NK-92 (cell line): ENCODE results near the gene STX11.
"Not testable (repeated sequence)": the region's sequence is repeated elsewhere in the genome, so short reads cannot be mapped to it uniquely, and the experiment has no call there.

Experiments
- DNase-seq: peaks from one replicate; lab custom pipeline; 2025; ENCODE audit not compliant: unreplicated experiment; lab: John Stamatoyannopoulos, UW

The STX11 gene

DNA sequence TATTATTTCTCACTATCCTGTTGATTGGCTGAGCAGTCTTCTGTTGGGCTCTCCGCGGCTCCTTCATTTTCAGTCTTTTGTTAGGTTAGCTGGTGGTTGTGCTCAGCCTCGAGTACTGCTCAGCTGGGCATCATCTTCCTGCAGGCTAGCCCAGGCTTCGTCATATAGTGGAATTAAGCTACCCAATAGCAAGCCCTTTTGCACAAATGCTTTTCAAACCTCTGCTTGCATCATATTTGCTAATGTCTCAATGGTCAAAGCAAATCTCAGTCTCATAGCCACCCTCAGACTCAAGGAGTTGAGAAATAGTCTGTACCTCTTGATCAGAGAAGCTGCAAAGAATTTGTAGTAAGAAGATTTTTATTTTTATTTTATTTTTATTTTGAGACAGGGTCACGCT lies 23.7 kb downstream of the STX11 start:
- no peak for DNase-seq

DNA sequence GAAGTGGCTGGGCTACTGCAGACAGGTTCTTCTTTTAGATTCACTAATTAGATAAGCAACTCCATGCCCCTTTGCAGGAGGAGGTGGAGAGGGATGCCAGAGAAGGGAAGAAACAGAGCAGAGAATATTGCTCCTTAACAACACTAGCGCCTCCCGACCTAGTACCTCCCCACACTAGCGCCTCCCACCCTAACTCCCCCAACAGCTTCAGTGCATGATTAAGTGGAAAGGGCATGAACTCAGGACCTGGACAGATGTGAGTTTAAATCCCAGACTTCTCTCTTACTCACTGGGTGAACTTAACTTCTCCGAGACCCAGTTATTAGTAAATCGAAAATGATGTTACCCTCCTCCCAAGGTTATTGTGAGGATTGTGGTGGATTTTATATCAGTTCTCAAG lies 25.7 kb downstream of the STX11 start:
- DNase-seq, result no peak

DNA sequence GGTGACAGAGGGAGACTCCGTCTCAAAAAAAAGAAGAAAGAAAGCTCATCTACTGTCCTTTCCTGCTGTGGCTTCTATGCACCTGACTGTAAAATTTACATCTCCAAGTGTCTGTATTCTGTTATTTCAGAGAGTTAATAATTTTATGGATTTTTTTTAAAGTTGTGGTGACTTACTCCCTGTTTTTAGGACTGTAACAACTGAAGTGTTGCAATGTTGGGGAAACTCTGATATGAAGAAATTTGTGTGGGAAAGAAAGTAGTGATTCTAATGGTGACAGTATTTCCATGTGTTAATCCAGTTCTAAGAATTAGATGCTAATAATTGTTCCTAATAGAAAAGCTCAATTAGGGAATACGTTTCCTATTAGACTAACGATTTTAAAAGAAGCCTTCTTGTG lies 27.4 kb downstream of the STX11 start:
- no peak for DNase-seq

DNA sequence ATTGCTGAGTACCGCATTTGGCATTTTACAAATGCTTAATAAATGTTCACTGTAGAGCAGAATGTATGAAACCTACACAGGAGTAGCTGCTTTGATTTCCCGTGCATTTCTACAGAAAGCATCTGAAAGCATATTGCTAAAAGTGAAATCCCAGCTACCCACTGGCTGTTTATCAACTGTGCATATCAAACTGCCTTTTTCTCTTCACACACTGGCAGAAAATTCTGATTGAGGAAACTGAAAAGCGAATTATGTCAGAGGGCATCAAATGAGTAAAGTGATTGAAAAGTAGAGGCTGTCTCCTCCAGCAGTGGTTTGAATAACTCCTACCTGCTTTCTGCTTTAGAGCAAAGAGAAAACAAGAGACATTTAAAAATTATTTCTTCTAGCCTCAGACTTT lies 28.0 kb downstream of the STX11 start:
- no peak for DNase-seq

DNA sequence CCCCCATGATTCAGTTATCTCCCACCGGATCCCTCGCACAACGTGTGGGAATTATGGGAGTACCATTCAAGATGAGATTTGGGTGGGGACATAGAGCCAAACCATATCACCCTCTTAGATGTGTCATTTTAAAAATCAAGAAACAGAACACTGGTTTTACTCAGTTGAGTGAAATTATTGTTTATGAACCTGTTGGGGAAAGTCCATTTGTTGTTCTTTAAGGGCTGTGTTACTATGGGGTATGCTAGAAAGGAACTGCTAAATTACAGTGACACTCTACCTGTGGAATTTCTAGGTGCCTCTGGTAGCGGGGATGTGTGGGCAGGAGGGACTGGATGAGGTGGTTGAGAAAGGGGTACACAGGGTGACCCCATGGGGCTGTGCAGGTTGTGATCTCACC lies 28.9 kb downstream of the STX11 start:
- DNase-seq, result no peak

DNA sequence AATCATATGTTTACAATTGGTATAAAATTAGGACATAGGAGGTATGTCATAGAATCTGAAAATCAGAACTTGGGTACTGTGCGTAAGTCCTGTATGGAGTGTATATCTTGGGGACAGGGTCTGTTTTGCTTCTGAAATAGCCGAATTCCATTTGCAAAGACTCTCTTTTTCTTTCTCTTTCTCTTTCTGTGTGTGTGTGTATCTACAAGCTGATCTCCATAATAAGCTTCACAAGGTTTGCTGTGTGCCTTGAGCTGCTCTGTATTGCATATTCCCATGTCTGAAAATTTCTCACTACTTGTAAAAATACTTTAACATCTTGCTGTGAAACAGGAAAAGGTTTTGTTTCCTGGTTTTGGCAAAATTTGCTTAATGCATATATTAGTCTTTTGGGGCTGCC lies 29.5 kb downstream of the STX11 start:
- no peak for DNase-seq

DNA sequence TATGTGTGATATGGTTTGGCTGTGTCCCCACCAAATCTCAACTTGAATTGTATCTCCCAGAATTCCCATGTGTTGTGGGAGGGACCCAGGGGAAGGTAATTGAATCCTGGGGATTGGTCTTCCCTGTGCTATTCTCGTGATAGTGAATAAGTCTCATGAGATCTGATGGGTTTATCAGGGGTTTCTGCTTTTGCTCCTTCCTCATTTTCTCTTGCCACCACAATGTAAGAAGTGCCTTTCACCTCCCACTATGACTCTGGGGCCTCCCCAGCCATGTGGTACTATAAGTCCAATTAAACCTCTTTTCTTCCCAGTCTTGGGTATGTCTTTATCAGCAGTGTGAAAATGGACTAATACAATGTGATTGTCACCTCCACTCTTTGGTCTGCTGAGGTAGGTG lies 30.0 kb downstream of the STX11 start:
- DNase-seq, result not testable (repeated sequence)

DNA sequence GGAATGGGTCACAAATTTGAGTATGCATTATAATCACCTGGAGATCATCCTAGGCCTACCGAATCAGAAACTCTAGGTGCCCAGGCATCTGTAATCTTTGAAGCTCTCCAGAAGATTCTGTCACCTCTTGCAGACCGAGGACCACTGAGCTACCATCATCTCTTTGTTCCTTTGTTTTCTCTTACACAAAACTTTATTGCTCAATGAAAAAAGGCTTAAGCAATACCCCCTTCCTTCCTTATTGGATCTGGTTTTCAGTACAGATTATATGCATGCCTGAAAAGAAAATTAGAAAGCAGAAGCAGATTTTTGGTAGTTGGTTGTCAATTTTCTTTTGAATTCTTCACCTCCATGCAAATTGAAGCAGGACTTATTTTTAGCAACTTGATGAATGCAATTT lies 31.3 kb downstream of the STX11 start:
- DNase-seq, result no peak

DNA sequence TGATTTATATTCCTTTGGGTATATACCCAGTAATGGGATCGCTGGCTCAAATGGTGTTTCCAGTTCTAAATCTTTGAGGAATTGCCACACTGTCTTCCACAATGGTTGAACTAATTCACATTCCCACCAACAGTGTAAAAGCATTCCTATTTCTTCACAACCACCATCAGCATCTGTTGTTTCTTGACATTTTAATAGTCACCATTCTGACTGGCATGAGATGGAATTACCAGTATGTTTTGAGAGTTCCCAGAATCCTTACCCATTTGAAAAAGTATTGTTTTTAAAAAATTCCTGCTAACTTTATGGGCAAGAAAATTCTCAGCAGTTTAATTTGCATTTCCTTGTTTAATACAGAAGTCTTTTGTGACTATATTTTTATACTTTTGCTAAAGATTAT lies 33.9 kb downstream of the STX11 start:
- not testable (repeated sequence) for DNase-seq

DNA sequence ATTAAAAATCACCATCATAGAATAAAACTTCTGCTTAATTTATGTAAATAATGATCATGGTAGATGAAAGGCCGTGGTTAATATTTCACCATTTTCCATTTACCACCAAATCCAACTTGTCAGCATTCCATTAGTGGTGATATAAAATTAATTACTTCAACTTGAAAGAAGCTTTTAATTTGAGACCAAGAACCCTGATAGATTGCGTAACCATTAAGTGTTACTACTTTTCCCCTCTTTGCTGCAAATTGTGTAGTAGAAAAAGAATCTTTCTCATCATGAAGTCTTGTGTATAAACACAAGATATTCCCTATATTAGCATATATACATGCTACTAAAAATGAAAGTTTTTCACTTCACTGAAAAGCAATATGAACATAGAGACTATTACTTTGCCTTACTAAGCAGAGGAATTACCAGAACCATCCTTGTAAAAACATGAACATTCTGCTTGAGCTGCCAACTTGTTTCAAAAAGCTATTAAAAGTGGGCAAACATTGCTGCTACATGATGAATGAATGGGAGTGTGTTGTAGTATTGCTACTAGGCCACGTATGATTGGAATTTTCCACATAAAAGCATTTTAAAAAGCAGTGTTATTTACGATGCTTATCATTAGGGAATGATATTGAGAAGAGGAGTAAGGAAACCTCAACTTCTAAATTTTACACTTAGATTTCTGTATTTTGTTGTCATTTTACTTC lies 35.0 kb downstream of the STX11 start:
- DNase-seq, result no peak

DNA sequence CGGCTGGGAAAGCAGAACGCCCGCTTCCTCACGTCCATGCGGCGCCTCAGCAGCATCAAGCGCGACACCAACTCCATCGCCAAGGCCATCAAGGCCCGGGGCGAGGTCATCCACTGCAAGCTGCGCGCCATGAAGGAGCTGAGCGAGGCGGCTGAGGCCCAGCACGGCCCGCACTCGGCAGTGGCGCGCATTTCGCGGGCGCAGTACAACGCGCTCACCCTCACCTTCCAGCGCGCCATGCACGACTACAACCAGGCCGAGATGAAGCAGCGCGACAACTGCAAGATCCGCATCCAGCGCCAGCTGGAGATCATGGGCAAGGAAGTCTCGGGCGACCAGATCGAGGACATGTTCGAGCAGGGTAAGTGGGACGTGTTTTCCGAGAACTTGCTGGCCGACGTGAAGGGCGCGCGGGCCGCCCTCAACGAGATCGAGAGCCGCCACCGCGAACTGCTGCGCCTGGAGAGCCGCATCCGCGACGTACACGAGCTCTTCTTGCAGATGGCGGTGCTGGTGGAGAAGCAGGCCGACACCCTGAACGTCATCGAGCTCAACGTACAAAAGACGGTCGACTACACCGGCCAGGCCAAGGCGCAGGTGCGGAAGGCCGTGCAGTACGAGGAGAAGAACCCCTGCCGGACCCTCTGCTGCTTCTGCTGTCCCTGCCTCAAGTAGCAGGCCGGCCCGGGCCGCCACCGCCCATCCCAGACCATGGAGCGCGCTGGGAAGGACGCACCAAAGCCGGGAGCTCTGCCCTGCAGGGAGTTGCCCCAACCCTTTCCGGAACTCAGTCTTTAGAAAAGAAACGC lies 36.7 kb downstream of the STX11 start:
- DNase-seq, result no peak

DNA sequence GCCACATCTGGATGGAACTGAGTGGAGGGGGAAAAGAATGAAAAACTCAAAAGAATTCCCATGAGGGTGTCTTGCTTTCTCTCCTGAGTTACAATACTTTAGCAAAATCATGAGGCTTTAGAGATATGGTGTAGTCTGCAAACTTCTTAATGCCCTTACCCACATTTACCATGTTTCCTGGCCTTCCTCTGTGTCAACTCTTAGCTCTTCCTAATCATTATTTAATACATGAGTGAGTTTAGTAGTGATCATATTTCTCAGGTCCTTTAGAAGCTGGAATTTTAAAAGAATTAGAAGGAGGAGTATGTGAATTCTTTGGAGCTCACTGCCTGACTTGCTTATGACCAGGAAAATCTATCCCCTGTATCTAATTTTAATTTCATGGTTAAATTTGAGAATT lies 39.0 kb downstream of the STX11 start:
- DNase-seq, result no peak

DNA sequence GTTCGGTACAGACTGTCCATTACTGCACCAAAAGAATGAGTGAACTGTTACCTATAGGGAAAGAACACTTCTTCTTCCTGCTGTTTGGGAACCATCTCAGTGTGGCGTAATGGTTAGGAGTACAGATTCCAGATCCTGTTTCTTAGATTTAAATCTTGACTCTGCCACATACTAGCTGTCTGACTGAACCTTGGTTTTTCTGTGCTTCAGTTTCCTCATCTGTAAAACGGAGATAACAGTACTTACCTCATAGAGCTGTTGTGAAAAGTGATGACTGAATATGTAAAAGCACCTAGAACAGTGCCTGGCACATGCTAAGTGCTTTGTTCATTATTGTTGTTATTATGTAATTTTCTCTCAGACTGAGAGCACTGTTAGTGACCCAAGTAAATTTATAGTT lies 39.8 kb downstream of the STX11 start:
- DNase-seq, result no peak

DNA sequence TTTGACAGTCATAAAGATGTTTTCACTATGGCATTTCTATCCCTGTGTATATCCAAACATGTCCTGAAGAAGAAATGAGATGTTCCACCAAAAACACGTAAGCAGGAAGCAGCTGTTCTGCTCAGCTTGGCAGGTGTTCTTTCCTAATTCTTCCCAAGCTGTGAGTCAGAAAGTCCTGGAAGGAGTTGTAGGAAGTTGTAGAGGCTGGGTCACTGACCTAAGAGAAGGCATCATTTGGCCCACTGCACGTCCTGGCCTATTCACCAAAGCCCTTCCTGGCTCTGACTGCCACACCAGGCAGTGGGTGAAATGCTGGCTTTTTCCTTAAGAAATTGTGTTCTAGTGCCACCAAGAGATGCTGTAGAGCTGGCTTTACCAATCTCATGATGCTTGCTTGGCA lies 40.3 kb downstream of the STX11 start:
- no peak for DNase-seq

DNA sequence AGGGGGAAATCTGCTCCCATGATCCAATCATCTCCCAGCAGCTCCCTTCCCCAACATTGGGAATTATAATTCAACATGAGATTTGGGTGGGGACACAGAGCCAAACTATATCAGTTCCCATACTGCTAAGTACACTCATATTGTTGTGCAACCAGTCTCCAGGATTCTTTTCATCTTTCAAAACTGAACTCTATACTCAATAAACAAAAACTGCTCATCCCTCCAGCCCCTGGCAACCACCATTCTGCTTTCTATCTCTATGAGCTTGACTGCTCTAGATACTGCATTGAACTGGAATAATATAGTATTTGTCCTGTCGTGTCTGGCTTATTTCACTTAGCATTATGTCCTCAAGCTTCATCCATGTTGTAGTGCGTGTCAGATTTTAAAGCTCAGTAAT lies 42.9 kb downstream of the STX11 start:
- no peak for DNase-seq

DNA sequence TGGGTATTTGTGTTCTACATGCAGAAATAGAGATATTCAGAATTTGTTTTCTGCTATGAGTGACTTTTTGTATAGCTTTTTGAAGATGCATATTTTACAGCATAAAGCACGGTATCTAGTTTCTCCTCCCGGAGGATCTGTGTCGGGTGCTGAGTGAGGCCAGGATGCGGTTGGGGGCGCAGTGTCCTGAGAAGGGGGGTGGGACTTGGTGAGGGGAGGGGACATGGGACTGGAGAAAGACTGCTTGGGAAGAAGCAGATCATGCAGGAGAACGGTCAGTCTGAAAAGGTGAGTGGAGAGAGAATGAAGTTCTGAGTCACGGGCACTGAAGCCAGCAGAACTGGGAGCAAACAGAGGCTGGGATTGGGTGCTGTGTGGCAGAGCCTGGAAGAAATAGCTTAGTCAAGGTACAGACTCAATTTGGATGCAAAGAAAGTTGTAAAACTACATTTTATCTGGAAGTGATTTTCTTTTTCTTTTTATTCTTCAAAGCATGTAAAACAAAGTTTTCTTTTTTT lies 44.0 kb downstream of the STX11 start:
- no peak for DNase-seq

DNA sequence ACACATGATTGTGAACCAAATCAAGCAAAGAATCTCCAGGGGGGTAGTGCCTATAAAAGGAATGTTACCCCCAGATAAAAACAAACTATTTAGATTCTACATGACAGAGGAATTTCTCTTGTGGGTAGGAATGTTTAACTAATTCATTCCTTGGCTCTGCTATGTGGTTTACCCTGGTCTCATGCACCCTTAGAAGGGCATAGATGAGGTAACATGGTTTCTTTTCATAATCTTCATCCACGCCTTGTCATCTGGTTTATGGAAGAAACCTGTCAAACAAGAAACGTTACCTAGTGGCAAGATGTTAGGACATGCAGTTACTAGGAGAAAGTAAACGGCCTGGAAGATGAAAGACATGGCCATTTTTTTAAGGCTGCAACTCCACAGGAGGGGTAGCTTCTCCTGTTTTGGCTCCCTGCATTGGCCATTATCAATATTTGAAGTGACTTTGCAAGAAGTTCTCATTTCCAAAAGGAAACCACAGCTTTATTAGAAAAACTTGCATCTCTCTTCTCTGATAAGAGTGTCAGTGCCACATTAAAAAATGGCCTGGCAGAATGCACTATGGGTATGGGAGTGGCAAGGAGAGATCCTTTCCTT lies 45.5 kb downstream of the STX11 start:
- no peak for DNase-seq

DNA sequence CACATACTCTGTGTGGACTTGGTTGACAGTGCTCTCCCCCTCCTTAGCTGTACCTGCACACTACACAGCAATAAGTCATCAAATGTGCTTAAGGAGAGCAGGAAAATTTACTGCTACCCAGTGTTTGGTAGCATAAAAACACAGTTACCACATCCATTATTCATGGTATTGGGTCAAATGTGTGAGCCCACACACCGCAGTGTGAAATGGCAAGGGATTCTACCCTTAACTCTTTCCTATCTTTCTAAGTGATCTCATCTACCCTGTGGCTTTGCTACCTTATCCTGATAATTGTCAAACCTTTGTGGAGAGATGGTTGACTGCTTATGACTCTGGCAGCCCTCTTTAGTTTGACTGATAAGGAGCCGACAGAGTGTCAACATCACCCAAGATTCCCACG lies 47.6 kb downstream of the STX11 start:
- DNase-seq, result no peak

DNA sequence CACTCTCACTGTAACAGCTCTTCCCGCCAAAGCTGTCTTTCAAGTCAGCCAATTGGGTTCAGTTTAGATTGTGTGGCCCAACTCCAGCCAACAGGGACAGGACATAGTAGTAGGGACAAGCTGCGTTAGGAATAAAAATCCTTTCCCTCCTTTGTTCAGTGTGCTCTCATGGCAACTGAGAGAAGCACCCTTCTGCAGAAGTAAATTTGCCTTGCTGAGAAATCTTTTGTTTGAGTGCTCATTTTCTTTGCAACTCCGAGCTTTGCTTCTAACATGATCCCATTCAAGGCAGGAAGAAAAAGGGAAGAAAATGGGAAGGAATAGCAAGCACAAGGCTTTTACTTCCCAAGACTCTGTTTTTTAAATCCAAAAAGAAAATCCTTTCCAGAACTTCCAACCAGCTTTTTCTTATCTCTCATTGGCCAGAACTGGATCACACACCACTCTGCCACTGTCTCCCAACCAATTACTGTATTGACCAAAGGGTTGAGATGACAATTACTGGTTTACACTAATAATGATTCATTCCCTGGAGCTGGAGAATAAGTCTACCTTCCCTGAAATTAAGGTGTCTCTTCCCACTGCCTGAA lies 52.7 kb downstream of the STX11 start:
- no peak for DNase-seq

DNA sequence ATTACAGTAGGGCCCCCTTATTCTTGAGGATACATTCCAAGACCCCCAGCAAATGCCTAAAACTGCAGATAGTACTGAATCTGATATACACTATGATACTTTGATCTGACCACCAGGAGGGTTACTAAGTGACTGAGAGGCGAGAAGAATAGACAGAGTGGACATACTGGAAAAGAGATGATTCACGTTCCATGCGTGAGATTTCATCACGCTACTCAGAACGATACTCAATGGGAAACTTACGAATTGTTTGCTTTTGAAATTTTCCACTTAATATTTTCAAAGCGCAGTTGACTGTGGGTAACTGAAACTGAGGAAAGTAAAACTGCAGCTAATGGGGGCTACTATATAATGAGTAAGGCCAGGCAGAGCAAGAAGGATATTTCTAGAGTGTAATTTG lies 60.8 kb downstream of the STX11 start:
- DNase-seq, result no peak

DNA sequence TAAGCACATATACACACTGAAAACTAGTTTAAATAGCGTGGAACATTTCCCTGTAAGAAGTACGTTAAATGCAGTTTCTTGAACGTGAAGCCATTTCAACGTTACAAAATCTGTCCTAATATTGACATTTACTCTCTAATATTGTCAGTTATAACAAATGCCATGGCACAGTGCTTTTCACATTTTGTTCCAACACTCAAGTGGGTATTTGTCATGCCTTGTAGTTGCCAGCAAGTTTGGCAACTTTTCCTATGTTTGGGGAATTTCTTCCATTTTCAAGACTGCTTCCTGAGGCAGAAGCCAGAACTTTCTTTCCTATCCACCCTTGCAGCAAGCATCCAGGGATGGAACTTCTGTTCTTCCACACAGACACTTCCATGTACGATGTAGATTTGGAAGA lies 63.0 kb downstream of the STX11 start:
- DNase-seq, result no peak

DNA sequence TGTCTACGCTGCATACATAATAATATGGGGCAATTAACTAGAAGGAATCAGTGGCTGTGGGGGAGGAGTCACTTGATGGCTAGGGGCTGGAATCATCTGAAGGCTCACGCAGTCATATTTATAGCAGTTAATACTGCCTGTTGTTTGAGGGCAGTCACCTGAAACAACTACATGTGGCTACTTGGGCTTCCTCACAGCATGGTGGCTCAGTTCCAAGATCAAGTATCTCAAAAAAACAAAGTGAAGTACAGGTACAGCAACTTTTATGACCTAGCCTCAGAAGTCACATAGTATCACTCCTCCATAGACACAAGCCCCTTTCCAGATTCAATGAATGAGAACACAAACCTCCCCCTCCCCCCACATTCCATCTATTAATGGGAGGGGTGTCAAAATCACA lies 63.7 kb downstream of the STX11 start:
- no peak for DNase-seq
